Iris pigment epithelial cell (primary cell): Measurements from ENCODE around the gene HEXIM2.

Source experiments
- DNase-seq: peaks from one replicate; pipeline ENCODE4 v3.0.0-alpha.2; 2011; ENCODE audit warnings: low read depth

Gene HEXIM2

GRCh38 chr17:45127548-45128300, 34.0 kb upstream of the HEXIM2 start:
- peak; percentile 47 for DNase-seq

DNA sequence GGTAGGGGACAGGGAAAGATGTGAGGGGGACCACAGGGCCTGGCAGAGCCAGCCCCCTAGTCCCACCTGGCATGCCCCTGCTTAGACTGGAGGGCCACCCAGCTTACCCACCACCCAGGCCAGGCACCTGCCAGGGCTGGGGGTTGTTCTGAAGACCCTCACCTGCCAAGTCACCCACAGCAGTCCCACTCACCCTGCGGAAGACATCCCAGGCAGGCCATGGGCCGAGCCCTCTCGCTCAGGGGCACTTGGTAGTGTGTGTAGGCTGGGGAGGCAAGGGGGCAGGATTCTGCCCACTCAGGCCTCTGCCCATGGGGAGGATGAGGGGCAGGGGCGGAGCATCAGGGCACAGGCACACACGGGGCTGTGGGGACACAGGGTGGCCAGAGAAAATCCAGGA, 33.3 kb upstream of the HEXIM2 start:
- DNase-seq, result no peak

GRCh38 chr17:45128989-45129388, 32.7 kb upstream of the HEXIM2 start:
- DNase-seq, result no peak

DNA sequence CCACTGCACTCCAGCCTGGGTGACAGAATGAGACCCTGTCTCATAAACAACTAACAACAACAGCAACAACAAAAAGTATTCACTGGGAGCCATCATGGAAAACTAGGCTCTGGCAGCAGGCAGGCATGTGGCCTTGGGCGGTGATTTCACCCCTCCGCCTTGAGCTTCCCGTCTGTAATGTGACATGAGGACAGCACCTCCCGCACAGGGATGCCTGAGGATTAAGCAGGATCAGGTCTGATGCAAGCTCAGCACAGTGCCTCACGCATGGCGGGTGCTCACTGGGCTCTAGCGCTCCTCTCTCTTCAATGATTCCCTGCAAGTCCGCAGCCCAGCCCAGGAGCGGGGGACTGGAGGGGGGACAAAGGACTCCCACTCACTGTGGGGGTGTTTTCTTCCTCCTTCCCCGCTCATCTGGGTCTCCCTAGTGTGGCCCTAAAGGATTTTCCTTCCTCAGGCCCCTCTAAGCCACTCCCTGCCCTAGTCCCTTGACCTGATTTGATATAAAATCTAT, 32.2 kb upstream of the HEXIM2 start:
- DNase-seq, result peak; percentile 86

DNA sequence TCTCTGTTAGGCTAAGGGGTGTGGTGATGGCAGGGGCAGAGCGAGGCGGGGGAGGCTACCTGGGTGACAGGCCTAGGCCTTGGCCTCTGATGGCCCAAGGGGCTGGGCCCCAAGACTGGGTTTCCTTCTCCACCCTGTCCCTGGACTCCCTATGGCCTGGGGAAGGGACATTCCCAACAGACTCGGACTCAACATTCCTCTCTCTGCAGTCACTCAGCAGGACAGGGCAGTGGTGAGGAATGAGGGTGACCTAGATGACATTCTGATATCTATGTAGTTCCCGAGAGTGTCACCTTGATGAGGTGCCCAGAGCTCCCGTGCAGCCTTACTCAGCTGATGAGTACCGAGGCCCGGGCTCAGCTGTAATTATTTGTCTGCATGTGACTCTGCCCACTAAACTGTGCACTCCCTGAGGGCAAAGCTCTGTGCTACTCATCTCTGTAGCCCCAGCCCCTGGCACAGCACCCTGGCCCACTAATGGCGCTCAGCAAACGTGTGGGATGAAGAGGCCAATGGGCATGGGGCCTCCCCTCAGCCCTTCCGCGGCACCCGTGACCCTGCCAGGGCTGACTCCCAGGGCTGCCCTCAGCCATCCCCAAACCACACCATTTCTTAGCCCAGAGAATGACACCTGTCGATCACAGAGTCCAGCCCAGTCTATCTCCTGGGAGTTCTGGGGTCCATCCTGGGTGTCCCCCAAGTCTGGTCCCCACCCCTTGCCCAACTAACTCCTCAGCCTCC, 31.6 kb upstream of the HEXIM2 start:
- no peak for DNase-seq

GRCh38 chr17:45130681-45131615, 30.7 kb upstream of the HEXIM2 start:
- DNase-seq, result no peak

DNA sequence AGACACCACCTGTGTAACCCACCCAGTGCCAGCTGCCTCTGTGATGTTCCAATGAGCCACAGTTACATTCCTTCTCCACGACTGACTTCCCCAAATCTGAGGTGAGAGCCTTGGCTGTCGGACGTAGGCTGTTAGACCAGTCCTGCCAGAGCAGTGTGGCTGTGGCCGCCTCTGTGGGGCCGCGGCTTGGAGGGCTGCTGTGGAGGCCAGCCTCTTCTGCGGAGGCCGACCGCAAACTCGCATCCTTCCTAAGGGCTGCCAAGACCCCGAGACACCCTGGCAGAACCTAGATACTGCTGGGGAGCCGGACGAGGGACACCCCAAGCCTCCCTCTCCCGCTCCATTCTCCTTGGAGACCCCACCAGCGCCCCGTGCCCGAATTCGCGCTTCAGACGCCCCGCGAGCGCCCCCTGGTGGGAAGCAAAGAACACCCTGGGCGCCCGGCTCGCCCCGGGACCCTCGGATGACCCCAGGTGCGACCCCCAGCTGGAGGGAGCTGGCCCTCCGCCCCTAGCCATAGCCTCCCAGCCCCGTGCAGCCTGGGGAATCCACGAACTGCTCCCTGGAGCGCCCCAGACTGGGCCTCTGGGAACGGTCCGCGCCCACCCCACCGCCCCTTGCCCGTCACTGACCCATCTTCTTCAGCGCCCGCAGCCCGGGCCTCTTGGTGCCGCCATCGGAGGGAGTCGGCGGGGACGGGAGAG, 29.9 kb upstream of the HEXIM2 start:
- DNase-seq, result no peak

DNA sequence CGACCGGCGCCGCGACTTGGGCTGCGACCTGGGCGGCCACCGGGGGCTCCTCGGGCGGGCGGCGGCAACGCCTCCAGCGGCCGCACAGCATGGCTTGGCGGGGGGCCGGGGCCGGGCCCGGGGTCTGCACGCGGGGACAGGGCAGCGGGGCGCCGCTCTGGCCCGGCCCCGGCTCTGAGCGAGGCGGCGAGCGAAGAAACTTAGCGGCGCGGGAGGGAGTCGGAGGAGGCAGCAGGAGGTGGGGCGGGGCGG, 29.4 kb upstream of the HEXIM2 start, which contains the start of gene PLCD3:
Gene PLCD3, minus strand, starts transcription at position 196 of the 252 bp plus-strand sequence. Its CDS starts 105 bp downstream, at position 91.
- DNase-seq, result no peak

- peak; percentile 78 for DNase-seq
These were observed 28.9 kb upstream of the HEXIM2 start for GRCh38 chr17:45132572-45133463.

- DNase-seq, result peak; percentile 94
These were observed 26.3 kb upstream of the HEXIM2 start, which contains the start of gene ACBD4 for GRCh38 chr17:45135192-45135977. Gene ACBD4 (plus strand): TSS chr17:45135687. CDS start chr17:45136145, 458 bp downstream.

- no peak for DNase-seq
These were observed 25.5 kb upstream of the HEXIM2 start for GRCh38 chr17:45135978-45136791.

DNA sequence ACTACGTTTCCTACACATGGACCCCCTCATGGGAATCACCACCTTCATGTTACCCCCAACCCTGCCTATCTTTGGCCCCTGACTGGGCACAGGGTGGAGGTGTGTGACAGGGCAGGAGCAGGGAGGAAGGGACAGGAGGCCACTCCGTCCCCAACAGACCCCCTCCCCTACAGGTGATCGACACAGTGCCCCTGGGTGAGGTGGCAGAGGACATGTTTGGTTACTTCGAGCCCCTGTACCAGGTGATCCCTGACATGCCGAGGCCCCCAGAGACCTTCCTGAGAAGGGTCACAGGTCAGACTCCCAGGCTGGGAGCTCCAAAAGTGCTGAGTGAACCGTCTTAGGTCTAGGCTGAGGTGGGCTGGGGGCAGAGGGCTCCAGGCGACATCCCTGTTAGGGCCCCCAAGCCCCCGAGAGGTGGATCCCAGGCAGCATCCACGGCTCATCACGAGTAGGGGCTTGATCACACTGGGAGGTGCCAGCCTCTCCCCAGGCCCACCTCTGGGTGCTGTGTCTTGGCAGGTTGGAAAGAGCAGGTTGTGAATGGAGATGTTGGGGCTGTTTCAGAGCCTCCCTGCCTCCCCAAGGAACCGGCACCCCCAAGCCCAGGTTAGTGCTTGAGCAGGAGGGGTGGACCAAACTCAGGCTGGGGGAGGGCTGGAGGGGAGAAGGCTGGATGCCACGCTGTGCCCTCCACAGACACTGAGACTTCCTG, 24.7 kb upstream of the HEXIM2 start:
- DNase-seq, result no peak

DNA sequence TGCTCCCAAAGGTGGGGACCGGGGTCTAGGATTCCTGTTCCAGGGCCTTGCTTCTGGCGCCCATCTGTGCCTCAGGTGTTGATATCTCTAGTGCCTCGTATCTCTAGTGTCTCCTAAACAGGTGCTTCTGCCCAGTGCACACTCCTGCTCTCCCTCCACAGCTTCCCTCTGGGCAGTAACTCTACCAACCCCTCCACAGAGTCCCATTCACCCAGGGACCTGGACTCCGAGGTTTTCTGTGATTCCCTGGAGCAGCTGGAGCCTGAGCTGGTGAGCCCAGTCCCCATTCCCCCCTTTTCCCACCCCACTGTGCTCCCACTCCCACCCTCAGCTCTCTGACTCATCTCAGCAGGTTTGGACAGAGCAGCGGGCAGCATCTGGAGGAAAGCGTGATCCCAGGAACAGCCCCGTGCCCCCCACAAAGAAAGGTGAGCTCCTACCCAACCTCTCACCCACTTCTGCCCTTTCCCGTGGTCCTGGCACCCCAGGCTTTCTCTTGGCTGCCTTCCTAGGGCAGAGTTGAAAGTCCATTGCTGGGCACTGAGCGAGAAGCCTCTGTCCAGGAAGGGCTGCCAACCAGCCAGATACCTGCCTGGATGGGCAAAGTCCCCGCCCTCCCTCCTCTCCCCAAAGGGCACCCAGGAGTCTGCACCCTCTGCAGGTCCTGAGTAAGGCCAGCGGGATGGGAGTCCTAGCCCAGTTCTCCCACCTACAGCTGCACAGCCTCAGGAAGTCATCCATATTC, 23.9 kb upstream of the HEXIM2 start:
- DNase-seq, result no peak

GRCh38 chr17:45138911-45139532, 22.7 kb upstream of the HEXIM2 start:
- no peak for DNase-seq

GRCh38 chr17:45139533-45139920, 22.1 kb upstream of the HEXIM2 start:
- no peak for DNase-seq

DNA sequence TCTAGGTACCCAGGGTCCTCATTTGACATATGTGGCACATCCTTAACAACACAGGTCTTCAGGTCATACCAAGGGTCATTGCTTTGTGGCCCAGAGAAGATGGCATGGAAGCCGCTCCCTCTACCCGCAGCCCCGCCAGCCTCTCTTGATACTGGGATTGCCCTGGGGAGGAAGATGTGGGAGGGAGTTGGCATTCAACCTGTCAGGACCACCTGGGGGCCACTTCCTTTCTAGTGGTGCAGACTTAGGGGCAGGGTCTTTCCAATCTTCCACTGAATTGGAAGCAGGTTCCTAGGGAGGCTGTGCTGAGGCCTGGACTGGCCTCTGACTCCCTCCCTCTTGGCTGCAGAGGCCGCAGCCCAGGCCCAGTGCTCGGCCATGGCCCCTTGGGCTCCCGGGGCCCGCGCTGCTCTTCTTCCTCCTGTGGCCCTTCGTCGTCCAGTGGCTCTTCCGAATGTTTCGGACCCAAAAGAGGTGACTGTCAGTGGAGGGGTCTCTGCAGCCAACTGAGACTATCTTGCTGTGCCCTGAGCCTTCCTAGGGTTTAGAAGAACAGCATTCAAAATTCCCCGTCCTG, 18.5 kb upstream of the HEXIM2 start:
- no peak for DNase-seq

GRCh38 chr17:45143767-45144198, 17.9 kb upstream of the HEXIM2 start:
- peak; percentile 90 for DNase-seq
